ENCODE data around the gene YIPF2.
A peak's percentile ranks its signal among the peaks of the same experiment; 100 is the strongest.
"Not testable (repeated sequence)": the region's sequence is repeated elsewhere in the genome, so short reads cannot be mapped to it uniquely, and the experiment has no call there.

The YIPF2 gene

GRCh38 chr19:10960314-10961072 is 32.1 kb upstream of the YIPF2 start, which contains the start of gene SMARCA4:
TSS of gene SMARCA4 (plus strand) at chr19:10961030. CDS start at chr19:10984152, 23,122 bp downstream.
- TF ChIP-seq CTCF (IDR thresholded peaks at IDR 0.05; ENCODE audit: low read length, missing control alignments), result no peak
- peak within 1 kb of the TSS; percentile 78 for H3K4me3 ChIP-seq (replicated peaks; ENCODE audit: low read depth, low read length)
- peak; percentile 98 for DNase-seq (ENCODE audit: low read depth)

- DNase-seq (ENCODE audit: low read depth); H3K4me3 ChIP-seq (replicated peaks; ENCODE audit: low read depth, low read length): not testable (repeated sequence)
Measured at GRCh38 chr19:10959277-10959968, 31.0 kb upstream of the YIPF2 start.

- no peak for TF ChIP-seq CTCF (IDR thresholded peaks at IDR 0.05; ENCODE audit: low read length, missing control alignments)
- H3K4me3 ChIP-seq (replicated peaks; ENCODE audit: low read depth, low read length), result no peak overlapping the region
- no peak for DNase-seq (ENCODE audit: low read depth)
Measured at GRCh38 chr19:10952809-10953208, 24.4 kb upstream of the YIPF2 start.

- peak; percentile 55 for DNase-seq (ENCODE audit: low read depth)
- no peak for TF ChIP-seq CTCF (IDR thresholded peaks at IDR 0.05; ENCODE audit: low read length, missing control alignments)
- H3K4me3 ChIP-seq (replicated peaks; ENCODE audit: low read depth, low read length), result no peak overlapping the region
Measured at GRCh38 chr19:10946958-10947657, 18.7 kb upstream of the YIPF2 start.

GRCh38 chr19:10945264-10945663 is 16.8 kb upstream of the YIPF2 start:
- DNase-seq (ENCODE audit: low read depth), result no peak
- H3K4me3 ChIP-seq (replicated peaks; ENCODE audit: low read depth, low read length), result no peak overlapping the region
- no peak for TF ChIP-seq CTCF (IDR thresholded peaks at IDR 0.05; ENCODE audit: low read length, missing control alignments)

- H3K4me3 ChIP-seq (replicated peaks; ENCODE audit: low read depth, low read length); DNase-seq (ENCODE audit: low read depth): not testable (repeated sequence)
Measured at GRCh38 chr19:10943412-10943811, 15.0 kb upstream of the YIPF2 start.

- not testable (repeated sequence) for H3K4me3 ChIP-seq (replicated peaks; ENCODE audit: low read depth, low read length); DNase-seq (ENCODE audit: low read depth)
Measured at GRCh38 chr19:10941649-10942048, 13.2 kb upstream of the YIPF2 start.

- DNase-seq (ENCODE audit: low read depth), result peak; percentile 89
- TF ChIP-seq CTCF (IDR thresholded peaks at IDR 0.05; ENCODE audit: low read length, missing control alignments), result peak; percentile 64
- H3K4me3 ChIP-seq (replicated peaks; ENCODE audit: low read depth, low read length), result no peak overlapping the region
Measured at GRCh38 chr19:10936661-10937084, 8.2 kb upstream of the YIPF2 start.

Data from fibroblast of pulmonary artery (primary cell).